AG04450 (cell line): ENCODE measurements around the gene RASAL1. TPM values are rescaled to one million over a fixed set of nuclear protein-coding genes. Genes with fewer than 3 reads are reported as not detected.

Source experiments
- CTCF ChIA-PET: fragments of 300-600, 350-600 bp; formaldehyde crosslinking; extraction: SDS; loops from one replicate; lab custom pipeline; 2022; ENCODE audit warnings: antibody characterized with exemption, inconsistent platforms; lab: Charles Lee
- POLR2A ChIA-PET: fragments of 350-600 bp; formaldehyde crosslinking; extraction: SDS; loops from one replicate; lab custom pipeline; 2021; ENCODE audit warnings: antibody characterized with exemption, inconsistent platforms; lab: Yijun Ruan, JAX
- DNase-seq: peaks from one replicate; pipeline ENCODE4 v3.0.0-alpha.2; 2011; ENCODE audit warnings: low read depth, low spot score
- H3K27ac ChIP-seq: one replicate; pipeline ENCODE4 v1.5.1; 2012; ENCODE audit warnings: low read depth, low read length, control low read depth
- H3K27me3 ChIP-seq: one replicate; pipeline ENCODE4 v1.6.0; 2012; ENCODE audit warnings: low read length; ENCODE audit not compliant: control insufficient read depth, insufficient read depth
- H3K4me3 ChIP-seq: 2 replicates; pipeline ENCODE4 v1.5.1; 2011; ENCODE audit warnings: mild to moderate bottlenecking, low read depth, low read length, control low read depth
- H3K9me3 ChIP-seq: 2 replicates; pipeline ENCODE4 v1.5.1; 2012; ENCODE audit warnings: low read length; ENCODE audit not compliant: control insufficient read depth, insufficient read depth
- CTCF ChIP-seq: IDR thresholded peaks from 2 replicates; pipeline ENCODE4 v1.5.1; 2011; ENCODE audit warnings: low read depth, low read length, control low read depth, inconsistent platforms
- polyA plus RNA-seq: library from polyadenylated mRNA; depleted of rRNA; stranded (reverse); fragments of >200 nt; gene quantifications from 2 replicates; pipeline ENCODE4 v1.2.3, GENCODE V29; 2011

Gene RASAL1
- polyA plus RNA-seq, 1 experiment, result not detected

GRCh38 chr12:113063396-113064350, 71.9 kb downstream of the RASAL1 start:
- CTCF ChIA-PET, result interaction anchor here (1.1 to 3.0 kb wide), 2 partner anchors 15 to 71 kb away, joined by 3 to 11 read pairs; no protein-coding TSS in a partner anchor
- Histone ChIP-seq H3K9me3 (no peaks in the 10 kb centered on the region), H3K27ac (no peak overlapping the region), H3K4me3 (no peak overlapping the region), H3K27me3 (peaks cover 17% of the 10 kb centered on the region)
- no peak for TF ChIP-seq CTCF
- POLR2A ChIA-PET, result interaction anchor here (0.6 kb wide), 1 partner anchor 131 kb away, joined by 3 read pairs; no protein-coding TSS in a partner anchor
- no peak for DNase-seq

GRCh38 chr12:113062502-113063395, 72.8 kb downstream of the RASAL1 start:
- POLR2A ChIA-PET, result no interaction called here
- no peak for DNase-seq
- H3K27me3 ChIP-seq, result peaks cover 19% of the 10 kb centered on the region
- no peak for TF ChIP-seq CTCF
- no peak overlapping the region for H3K4me3 ChIP-seq
- CTCF ChIA-PET, result interaction anchor here (1.1 to 3.0 kb wide), 2 partner anchors 14 to 70 kb away, joined by 3 to 11 read pairs; no protein-coding TSS in a partner anchor
- H3K9me3 ChIP-seq, result no peaks in the 10 kb centered on the region; the same call in 1 of the 2 replicates
- no peak overlapping the region for H3K27ac ChIP-seq

GRCh38 chr12:113061061-113061694, 74.4 kb downstream of the RASAL1 start:
- TF ChIP-seq CTCF, result no peak
- POLR2A ChIA-PET, result no interaction called here
- CTCF ChIA-PET, result interaction anchor here (1.1 to 3.0 kb wide), 2 partner anchors 12 to 13 kb away, joined by 6 to 11 read pairs; no protein-coding TSS in a partner anchor

GRCh38 chr12:113060336-113060960, 75.1 kb downstream of the RASAL1 start:
- H3K4me3 ChIP-seq, result no peak overlapping the region
- CTCF ChIA-PET, result interaction anchor here (1.1 kb wide), 1 partner anchor 11 kb away, joined by 6 read pairs; no protein-coding TSS in a partner anchor
- H3K9me3 ChIP-seq, result no peaks in the 10 kb centered on the region; the same call in 1 of the 2 replicates
- H3K27me3 ChIP-seq, result peaks cover 37% of the 10 kb centered on the region
- no peak for DNase-seq
- POLR2A ChIA-PET, result no interaction called here
- no peak overlapping the region for H3K27ac ChIP-seq
- TF ChIP-seq CTCF, result no peak

More at GRCh38 chr12:113061061-113061694, 74.4 kb downstream of the RASAL1 start:
- peaks cover 29% of the 10 kb centered on the region for H3K27me3 ChIP-seq
- DNase-seq, result no peak
- H3K4me3 ChIP-seq, result no peak overlapping the region
- H3K9me3 ChIP-seq, result no peaks in the 10 kb centered on the region; the same call in 1 of the 2 replicates
- H3K27ac ChIP-seq, result no peak overlapping the region
